Lower leg skin (tissue), 4 donors: ENCODE results near the gene CTAG1B. TPM values are rescaled to one million over a fixed set of nuclear protein-coding genes. Genes with fewer than 3 reads are reported as not detected.

ENCODE experiments used
- DNase-seq, 2 donors: peaks; one replicate each; pipeline ENCODE4 v3.0.0-alpha.2; 2019; ENCODE audit warnings: low spot score in 2 of 2
- H3K4me3 ChIP-seq: fragments of 200-600 bp; sonication (generic); 2 replicates; pipeline ENCODE4 v1.5.1; 2017; ENCODE audit warnings: mild to moderate bottlenecking, low read depth; ENCODE audit not compliant: poor library complexity, severe bottlenecking
- POLR2A ChIP-seq, 2 donors: fragments of 450-650 bp; IDR thresholded peaks; one replicate each; pipeline ENCODE4 v1.6.1; 2016 to 2017; ENCODE audit warnings: antibody characterized with exemption in 2 of 2, mild to moderate bottlenecking in 1 of 2, moderate library complexity in 1 of 2
- WGBS, 2 donors: methylation state at CpG; one replicate each; pipeline ENCODE4 v1.1.5; 2018; 5-methylcytosine and 5-hydroxymethylcytosine counted together
- intact Hi-C: fragments of 100-400 bp; cut with DNase I; formaldehyde crosslinking; loops from one replicate; pipeline ENCODE4 v1.15.0; 2023; ENCODE audit warnings: low total_unique reads
- total RNA-seq, 4 donors: library from RNA; depleted of rRNA; stranded (reverse); fragments of >200 nt; gene quantifications; one replicate each; pipeline ENCODE4 v1.1.0, GENCODE V29; 2016
- TF ChIP-seq, protein P1 (sequence below), 3 donors: fragments of 450-650 bp; IDR thresholded peaks; one replicate each; pipeline ENCODE4 v1.5.1; 2016; ENCODE audit warnings: antibody characterized with exemption in 3 of 3, mild to moderate bottlenecking in 3 of 3, moderate library complexity in 2 of 3

CTAG1B gene
- total RNA-seq, 4 donors from 2014 or later: not detected

DNA sequence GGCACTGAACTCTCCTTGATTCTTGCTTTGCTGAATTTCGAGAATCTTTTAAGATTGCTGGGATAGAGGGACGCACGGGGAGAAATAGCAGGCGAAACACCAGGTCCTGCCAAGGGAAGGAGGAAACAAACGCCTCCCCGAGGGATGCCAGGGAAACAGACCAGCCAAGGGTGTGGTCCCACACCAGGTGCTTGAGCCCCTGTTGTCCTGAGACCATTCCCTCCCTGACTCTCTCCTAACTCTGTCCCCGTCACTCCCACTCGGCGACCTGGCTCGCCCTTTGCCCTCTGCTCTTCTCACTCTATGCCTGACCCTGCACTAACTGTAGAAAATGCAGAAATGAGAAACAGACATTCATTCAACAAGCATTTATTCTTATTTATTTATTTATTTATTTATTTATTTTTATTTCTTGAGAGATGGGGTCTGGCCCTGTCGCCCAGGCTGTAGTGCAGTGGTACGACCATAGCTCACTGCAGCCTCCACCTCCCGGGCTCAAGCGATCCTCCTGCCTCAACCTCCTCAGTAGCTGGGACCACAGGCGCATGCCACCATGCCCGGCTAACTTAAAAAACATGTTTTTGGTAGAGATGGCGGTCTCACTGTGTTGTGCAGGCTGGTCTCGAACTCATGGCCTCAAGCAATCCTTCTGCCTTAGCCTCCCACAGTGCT lies 16.2 kb downstream of the CTAG1B start:
- intact Hi-C loops: no loop called here
- 77 to 83% methylated on average over 14 to 18 of the region's 18 CpGs for WGBS, 2 donors
- DNase-seq: peak in 1 of 2 donors; percentile 60
- H3K4me3 ChIP-seq: no peak overlapping the region
- no peak for TF ChIP-seq POLR2A (IDR thresholded peaks at IDR 0.05)
- TF ChIP-seq, protein P1, sequence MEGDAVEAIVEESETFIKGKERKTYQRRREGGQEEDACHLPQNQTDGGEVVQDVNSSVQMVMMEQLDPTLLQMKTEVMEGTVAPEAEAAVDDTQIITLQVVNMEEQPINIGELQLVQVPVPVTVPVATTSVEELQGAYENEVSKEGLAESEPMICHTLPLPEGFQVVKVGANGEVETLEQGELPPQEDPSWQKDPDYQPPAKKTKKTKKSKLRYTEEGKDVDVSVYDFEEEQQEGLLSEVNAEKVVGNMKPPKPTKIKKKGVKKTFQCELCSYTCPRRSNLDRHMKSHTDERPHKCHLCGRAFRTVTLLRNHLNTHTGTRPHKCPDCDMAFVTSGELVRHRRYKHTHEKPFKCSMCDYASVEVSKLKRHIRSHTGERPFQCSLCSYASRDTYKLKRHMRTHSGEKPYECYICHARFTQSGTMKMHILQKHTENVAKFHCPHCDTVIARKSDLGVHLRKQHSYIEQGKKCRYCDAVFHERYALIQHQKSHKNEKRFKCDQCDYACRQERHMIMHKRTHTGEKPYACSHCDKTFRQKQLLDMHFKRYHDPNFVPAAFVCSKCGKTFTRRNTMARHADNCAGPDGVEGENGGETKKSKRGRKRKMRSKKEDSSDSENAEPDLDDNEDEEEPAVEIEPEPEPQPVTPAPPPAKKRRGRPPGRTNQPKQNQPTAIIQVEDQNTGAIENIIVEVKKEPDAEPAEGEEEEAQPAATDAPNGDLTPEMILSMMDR (IDR thresholded peaks at IDR 0.05): no peak

DNA sequence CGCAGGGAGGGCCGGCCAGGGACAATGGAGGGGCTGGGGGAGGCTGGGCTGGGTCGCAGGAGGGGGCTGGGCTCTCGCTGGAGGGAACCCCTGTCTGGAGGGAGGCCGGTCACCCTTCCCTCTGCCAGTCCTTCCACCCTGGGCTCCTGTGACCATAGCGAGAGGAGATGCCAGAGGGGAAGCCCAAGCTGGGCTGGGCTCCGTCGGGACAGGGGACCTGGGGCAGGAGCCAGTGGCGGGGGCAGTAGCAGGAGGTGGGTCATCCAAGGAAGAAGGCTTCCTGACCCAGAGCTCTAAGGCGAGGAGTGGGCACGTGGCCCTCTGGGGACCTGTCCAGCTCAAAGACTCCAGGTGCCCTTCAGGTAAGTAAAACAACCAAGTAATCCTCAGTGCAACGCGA lies 16.9 kb downstream of the CTAG1B start:
- no peak overlapping the region for H3K4me3 ChIP-seq
- WGBS, 2 donors: 71 to 77% methylated on average over 8 to 13 of the region's 13 CpGs
- TF ChIP-seq POLR2A (IDR thresholded peaks at IDR 0.05): no peak
- TF ChIP-seq, protein P1 (IDR thresholded peaks at IDR 0.05): no peak
- DNase-seq: peak in 1 of 2 donors; percentile 40
- intact Hi-C loops: no loop called here

DNA sequence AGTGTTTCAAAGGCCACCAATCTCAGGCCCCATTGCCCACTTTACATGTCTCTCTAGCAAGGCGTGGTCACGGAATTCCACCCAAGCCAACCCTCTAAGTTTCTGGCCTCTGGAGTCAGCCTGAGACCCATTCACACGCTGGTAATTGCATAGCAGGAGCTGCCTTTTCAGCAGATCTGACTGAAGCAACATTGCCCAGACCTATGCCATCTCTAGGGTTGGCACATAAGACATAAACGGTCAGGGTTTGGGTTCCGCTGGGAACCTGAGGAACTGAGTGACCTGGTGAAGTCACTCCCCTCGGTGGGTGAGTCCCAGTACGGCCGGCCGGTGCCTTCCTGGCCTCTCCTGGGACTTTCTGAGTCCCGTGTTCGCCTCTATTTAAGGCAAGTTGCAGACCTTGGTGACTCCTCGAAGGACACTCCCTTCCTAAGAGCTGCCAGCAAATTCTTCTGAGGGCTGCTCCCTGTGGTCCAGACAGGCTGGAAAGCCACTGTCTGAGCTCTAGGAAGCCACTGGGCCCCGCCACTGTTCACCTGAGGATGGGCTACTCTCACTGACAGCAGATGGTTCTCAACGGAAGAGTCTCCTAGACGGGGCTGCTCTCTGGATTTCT lies 18.2 kb downstream of the CTAG1B start:
- intact Hi-C loops: no loop called here
- TF ChIP-seq, protein P1 (IDR thresholded peaks at IDR 0.05): no peak
- no peak for TF ChIP-seq POLR2A (IDR thresholded peaks at IDR 0.05)
- H3K4me3 ChIP-seq: no peak overlapping the region
- peak in 1 of 2 donors; percentile 64 for DNase-seq
- WGBS, 2 donors: 43 to 85% methylated on average over 8 to 15 of the region's 15 CpGs

DNA sequence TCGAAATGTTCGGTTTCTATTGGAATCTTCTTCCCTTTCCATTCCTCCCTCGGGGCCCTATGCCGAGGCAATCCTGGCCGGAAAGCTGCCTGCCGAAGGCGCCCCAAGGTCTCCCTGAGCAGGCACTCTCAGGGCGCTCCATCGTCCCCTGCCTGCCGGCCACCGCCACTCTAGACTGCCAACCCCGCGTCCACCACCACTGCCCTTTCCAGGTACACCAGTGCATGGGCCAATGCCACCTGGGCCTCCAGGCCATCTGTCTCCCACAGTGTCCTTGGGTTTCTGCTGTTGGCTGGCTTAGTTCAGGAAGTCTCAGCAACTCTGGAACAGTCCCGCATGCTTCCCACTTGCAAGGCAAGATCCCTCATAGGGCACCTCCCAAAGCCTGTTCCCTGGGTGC lies 19.6 kb downstream of the CTAG1B start:
- 87 to 97% methylated on average over 13 to 14 of the region's 14 CpGs for WGBS, 2 donors
- peak in 1 of 2 donors; percentile 81 for DNase-seq
- no peak overlapping the region for H3K4me3 ChIP-seq
- TF ChIP-seq POLR2A (IDR thresholded peaks at IDR 0.05): no peak
- TF ChIP-seq, protein P1 (IDR thresholded peaks at IDR 0.05): no peak
- intact Hi-C loops: no loop called here

GRCh38 chrX:154598656-154599055 lies 20.4 kb downstream of the CTAG1B start:
- WGBS, 2 donors: 75 to 79% methylated on average over 8 of the region's 8 CpGs
- no peak overlapping the region for H3K4me3 ChIP-seq
- no peak for TF ChIP-seq POLR2A (IDR thresholded peaks at IDR 0.05)
- TF ChIP-seq, protein P1 (IDR thresholded peaks at IDR 0.05): no peak
- intact Hi-C loops: no loop called here
- no peak for DNase-seq
